Trophoblast cell (in vitro differentiated cells and primary cell): ENCODE data around the gene IRS2.
A peak's percentile ranks its signal among the peaks of the same experiment; 100 is the strongest.

Experiments used
- DNase-seq, 2 donors: peaks; one replicate each; pipeline ENCODE4 v3.0.0-alpha.2; 2016
- H2AFZ ChIP-seq: 2 replicates; pipeline ENCODE4 v1.6.1; 2013; ENCODE audit warnings: low read length, moderate library complexity, mild to moderate bottlenecking; ENCODE audit not compliant: insufficient read depth, poor library complexity
- H2AK5ac ChIP-seq: 2 replicates; pipeline ENCODE4 v1.6.1; 2013; ENCODE audit warnings: mild to moderate bottlenecking, low read length
- H2BK120ac ChIP-seq: 2 replicates; pipeline ENCODE4 v1.6.1; 2013; ENCODE audit warnings: low read length, mild to moderate bottlenecking, moderate library complexity; ENCODE audit not compliant: insufficient read depth, poor library complexity
- H2BK12ac ChIP-seq: 2 replicates; pipeline ENCODE4 v1.6.1; 2013; ENCODE audit warnings: mild to moderate bottlenecking, low read length, moderate library complexity
- H2BK5ac ChIP-seq: 2 replicates; pipeline ENCODE4 v1.6.1; 2013; ENCODE audit warnings: low read length, low read depth, moderate library complexity, mild to moderate bottlenecking; ENCODE audit not compliant: poor library complexity
- H3K14ac ChIP-seq: 2 replicates; pipeline ENCODE4 v1.6.1; 2013; ENCODE audit warnings: mild to moderate bottlenecking, low read length
- H3K18ac ChIP-seq: 2 replicates; pipeline ENCODE4 v1.6.1; 2013; ENCODE audit warnings: mild to moderate bottlenecking, low read length
- H3K23ac ChIP-seq: 2 replicates; pipeline ENCODE4 v1.6.1; 2013; ENCODE audit warnings: low read length
- H3K27ac ChIP-seq: 2 replicates; pipeline ENCODE4 v1.5.1; 2013; ENCODE audit warnings: low read depth, mild to moderate bottlenecking, inconsistent platforms, low read length, moderate library complexity
- H3K27me3 ChIP-seq: 2 replicates; pipeline ENCODE4 v1.6.1; 2013; ENCODE audit warnings: inconsistent platforms, mild to moderate bottlenecking, low read length, moderate library complexity; ENCODE audit not compliant: insufficient read depth
- H3K36me3 ChIP-seq, 2 experiments: 1 replicate in 1 of 2; 2 replicates in 1 of 2; pipeline ENCODE4 v1.6.1; 2013; ENCODE audit warnings: low read length in 2 of 2, mild to moderate bottlenecking in 2 of 2, moderate library complexity in 1 of 2; ENCODE audit not compliant: insufficient read depth in 2 of 2, control insufficient read depth in 1 of 2
- H3K4ac ChIP-seq: 2 replicates; pipeline ENCODE4 v1.6.1; 2013; ENCODE audit warnings: low read depth, mild to moderate bottlenecking, low read length, moderate library complexity
- H3K4me1 ChIP-seq, 2 experiments: 1 replicate in 1 of 2; 2 replicates in 1 of 2; pipeline ENCODE4 v1.6.1; 2013; ENCODE audit warnings: low read length in 2 of 2, mild to moderate bottlenecking in 2 of 2, moderate library complexity in 1 of 2; ENCODE audit not compliant: insufficient read depth in 2 of 2, control insufficient read depth in 1 of 2
- H3K4me2 ChIP-seq: 2 replicates; pipeline ENCODE4 v1.6.1; 2013; ENCODE audit warnings: inconsistent platforms, mild to moderate bottlenecking, low read length, moderate library complexity
- H3K4me3 ChIP-seq: 2 replicates; pipeline ENCODE4 v1.5.1; 2013; ENCODE audit warnings: mild to moderate bottlenecking, low read depth, low read length, inconsistent platforms
- H3K79me1 ChIP-seq: one replicate; pipeline ENCODE4 v1.6.1; 2013; ENCODE audit warnings: low read length
- H3K79me2 ChIP-seq: 2 replicates; pipeline ENCODE4 v1.6.1; 2013; ENCODE audit warnings: low read length, mild to moderate bottlenecking; ENCODE audit not compliant: control insufficient read depth, insufficient read depth, poor library complexity
- H3K9ac ChIP-seq: 2 replicates; pipeline ENCODE4 v1.6.1; 2013; ENCODE audit warnings: mild to moderate bottlenecking, low read length
- H3K9me3 ChIP-seq: 2 replicates; pipeline ENCODE4 v1.6.1; 2013; ENCODE audit warnings: low read depth, mild to moderate bottlenecking, control low read depth, inconsistent platforms, low read length; ENCODE audit not compliant: insufficient read depth
- H4K12ac ChIP-seq: 2 replicates; pipeline ENCODE4 v1.6.1; 2013; ENCODE audit warnings: low read depth, mild to moderate bottlenecking, low read length, moderate library complexity
- H4K8ac ChIP-seq: 2 replicates; pipeline ENCODE4 v1.6.1; 2013; ENCODE audit warnings: low read depth, mild to moderate bottlenecking, low read length, moderate library complexity
- H4K91ac ChIP-seq: one replicate; pipeline ENCODE4 v1.6.1; 2013; ENCODE audit warnings: low read depth, mild to moderate bottlenecking, low read length, moderate library complexity
- WGBS: extraction: QIAGEN DNeasy Blood & Tissue Kit; methylation state at CpG from one replicate; pipeline ENCODE4 v1.1.7; 2013; ENCODE audit warnings: missing lambda C conversion rate; ENCODE audit not compliant: insufficient read length, insufficient coverage; ENCODE audit errors: extremely low coverage; 5-methylcytosine and 5-hydroxymethylcytosine counted together

Gene IRS2

DNA sequence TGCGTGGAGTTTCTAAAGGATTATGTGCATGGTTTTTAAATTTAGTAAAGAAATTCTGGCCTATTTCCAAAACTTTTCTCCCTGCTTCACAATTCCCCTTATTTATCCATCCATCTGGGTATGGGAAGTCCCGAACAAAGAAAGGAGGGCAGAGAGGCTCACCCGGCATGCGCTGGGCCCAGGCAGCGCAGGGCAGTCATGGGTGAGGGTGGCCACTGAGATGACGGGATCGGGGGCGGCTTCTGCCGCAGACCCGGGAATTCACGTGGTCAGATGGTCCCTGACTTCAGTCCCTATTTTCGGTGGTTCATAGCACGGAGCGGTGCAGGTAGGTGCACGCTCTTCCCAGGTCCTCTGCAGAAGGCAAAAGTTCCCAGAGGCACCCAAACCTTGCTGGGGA lies 14.5 kb downstream of the IRS2 start:
- no peak overlapping the region for H2BK12ac ChIP-seq

DNA sequence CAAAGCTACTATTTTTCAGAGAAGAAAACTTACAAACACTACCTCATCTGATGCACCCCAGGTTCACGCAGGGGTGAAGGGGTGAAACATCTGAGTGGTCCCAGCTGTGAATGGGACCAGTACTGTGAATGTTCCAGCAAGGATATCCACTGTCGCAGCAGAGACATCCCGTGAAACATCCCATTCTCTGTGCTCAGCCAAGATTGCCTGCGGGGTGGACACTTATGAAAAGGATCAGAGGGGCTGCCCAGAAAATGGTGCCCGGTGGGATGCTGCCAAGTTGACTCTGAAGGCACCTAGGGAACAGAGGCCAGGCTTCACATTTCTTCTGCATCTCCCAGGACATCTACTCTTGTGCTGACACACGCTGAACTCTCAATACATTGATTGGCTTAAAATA lies 15.9 kb downstream of the IRS2 start:
- no peak overlapping the region for H2BK120ac ChIP-seq
- H3K36me3 ChIP-seq, result peaks cover 5 to 6% of the 10 kb centered on the region in 2 experiments
- no peak overlapping the region for H3K18ac ChIP-seq
- WGBS, result no CpG with 5 or more reads among the region's 6 CpGs
- H3K14ac ChIP-seq, result no peak overlapping the region
- no peak overlapping the region for H2BK5ac ChIP-seq
- H2AK5ac ChIP-seq, result no peak overlapping the region
- H2AFZ ChIP-seq, result no peak overlapping the region
- H4K91ac ChIP-seq, result no peak overlapping the region
- no peaks in the 10 kb centered on the region for H3K79me2 ChIP-seq
- no peak overlapping the region for H3K4me3 ChIP-seq
- H4K8ac ChIP-seq, result no peak overlapping the region
- H3K4me1 ChIP-seq, result no peaks in the 10 kb centered on the region
- peak overlapping the region; percentile 34 for H3K9ac ChIP-seq
- peak overlapping the region; percentile 31 for H3K23ac ChIP-seq
- no peaks in the 10 kb centered on the region for H3K9me3 ChIP-seq
- no peak overlapping the region for H4K12ac ChIP-seq
- H3K4ac ChIP-seq, result no peak overlapping the region
- no peak for DNase-seq
- no peak overlapping the region for H3K4me2 ChIP-seq
- H3K27ac ChIP-seq, result no peak overlapping the region
- no peak overlapping the region for H2BK12ac ChIP-seq
- H3K27me3 ChIP-seq, result no peaks in the 10 kb centered on the region
- no peaks in the 10 kb centered on the region for H3K79me1 ChIP-seq

More for the DNA sequence above, 14.5 kb downstream of the IRS2 start:
- Histone ChIP-seq H3K9ac (no peak overlapping the region), H3K36me3 (peaks cover 5 to 6% of the 10 kb centered on the region in 2 experiments), H2BK5ac (no peak overlapping the region), H3K4ac (no peak overlapping the region), H2BK120ac (no peak overlapping the region), H3K4me3 (peak overlapping the region; percentile 47), H3K14ac (no peak overlapping the region), H3K79me2 (no peaks in the 10 kb centered on the region), H4K12ac (no peak overlapping the region), H4K91ac (no peak overlapping the region), H3K79me1 (no peaks in the 10 kb centered on the region), H3K4me2 (no peak overlapping the region), H3K9me3 (no peaks in the 10 kb centered on the region), H2AFZ (no peak overlapping the region), H3K18ac (no peak overlapping the region), H3K23ac (no peak overlapping the region), H2AK5ac (no peak overlapping the region), H3K4me1 (no peaks in the 10 kb centered on the region), H4K8ac (no peak overlapping the region), H3K27me3 (no peaks in the 10 kb centered on the region), H3K27ac (no peak overlapping the region)
- DNase-seq, result no peak
- WGBS, result no CpG with 5 or more reads among the region's 15 CpGs

DNA sequence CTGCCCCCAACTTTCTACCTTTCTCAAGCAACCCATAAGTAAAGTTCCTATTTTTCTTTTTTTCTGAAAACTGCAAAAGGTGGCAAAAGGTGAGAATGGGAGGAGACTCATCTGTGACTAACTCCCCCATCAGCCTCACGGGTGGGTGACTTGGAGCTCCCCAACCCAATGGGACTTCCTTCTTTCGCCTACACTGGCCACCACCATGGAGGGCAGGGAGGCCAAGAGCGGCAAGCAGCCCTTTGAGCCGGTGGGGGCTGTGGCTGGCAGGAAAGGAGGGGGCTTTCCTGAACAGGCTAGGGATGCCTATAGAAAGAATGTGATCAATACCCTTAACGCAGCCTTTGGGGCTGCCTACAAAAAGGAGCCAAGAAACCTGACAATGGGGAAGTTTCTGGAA lies 16.5 kb downstream of the IRS2 start:
- peaks cover 5 to 6% of the 10 kb centered on the region in 2 experiments for H3K36me3 ChIP-seq
- no peak overlapping the region for H3K4me3 ChIP-seq
- H3K9ac ChIP-seq, result no peak overlapping the region
- no peak overlapping the region for H2AK5ac ChIP-seq
- H3K27me3 ChIP-seq, result no peaks in the 10 kb centered on the region
- no peak overlapping the region for H3K4ac ChIP-seq
- no peak overlapping the region for H2AFZ ChIP-seq
- H3K79me1 ChIP-seq, result no peaks in the 10 kb centered on the region
- H2BK5ac ChIP-seq, result no peak overlapping the region
- H4K12ac ChIP-seq, result no peak overlapping the region
- no peaks in the 10 kb centered on the region for H3K9me3 ChIP-seq
- no peak overlapping the region for H4K8ac ChIP-seq
- no peak overlapping the region for H2BK12ac ChIP-seq
- no peak overlapping the region for H3K23ac ChIP-seq
- no peak overlapping the region for H3K18ac ChIP-seq
- WGBS, result no CpG with 5 or more reads among the region's 5 CpGs
- H3K79me2 ChIP-seq, result no peaks in the 10 kb centered on the region
- no peak overlapping the region for H3K4me2 ChIP-seq
- H3K4me1 ChIP-seq, result no peaks in the 10 kb centered on the region
- no peak overlapping the region for H3K27ac ChIP-seq
- no peak overlapping the region for H3K14ac ChIP-seq
- no peak for DNase-seq
- H4K91ac ChIP-seq, result no peak overlapping the region
- H2BK120ac ChIP-seq, result no peak overlapping the region

DNA sequence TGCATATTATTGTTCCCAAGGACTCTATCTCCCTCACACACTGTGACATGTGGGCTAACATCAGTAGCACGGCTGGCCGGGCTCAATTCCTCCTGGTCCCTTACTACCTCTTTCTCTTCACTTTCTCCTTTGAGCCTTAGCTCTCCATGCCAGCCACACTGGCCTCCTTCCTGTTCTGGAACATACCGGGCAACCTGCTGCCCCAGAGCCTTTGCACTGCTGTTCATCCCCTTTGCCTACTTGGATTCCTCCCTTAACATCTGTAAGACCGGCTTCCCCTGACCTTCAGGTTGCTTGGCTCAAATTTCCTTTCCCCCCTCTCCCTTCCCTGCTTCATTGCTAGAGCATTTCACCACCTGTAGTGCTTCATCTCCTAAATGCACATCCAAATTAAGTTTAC lies 17.1 kb downstream of the IRS2 start:
- Histone ChIP-seq H3K23ac (no peak overlapping the region), H3K4me3 (no peak overlapping the region), H3K79me1 (no peaks in the 10 kb centered on the region), H3K36me3 (peaks cover 5 to 6% of the 10 kb centered on the region in 2 experiments), H2BK120ac (no peak overlapping the region), H3K4me2 (no peak overlapping the region), H4K12ac (no peak overlapping the region), H3K79me2 (no peaks in the 10 kb centered on the region), H3K27ac (no peak overlapping the region), H2AFZ (no peak overlapping the region), H2AK5ac (no peak overlapping the region), H3K9me3 (no peaks in the 10 kb centered on the region), H4K8ac (no peak overlapping the region), H3K27me3 (no peaks in the 10 kb centered on the region), H4K91ac (no peak overlapping the region), H3K18ac (no peak overlapping the region), H2BK12ac (no peak overlapping the region), H3K9ac (no peak overlapping the region), H3K14ac (no peak overlapping the region), H2BK5ac (no peak overlapping the region), H3K4ac (no peak overlapping the region), H3K4me1 (no peaks in the 10 kb centered on the region)
- DNase-seq, result no peak
- WGBS, result no CpG with 5 or more reads among the region's 4 CpGs
